ENCODE results near the gene CTF1.

The CTF1 gene

DNA sequence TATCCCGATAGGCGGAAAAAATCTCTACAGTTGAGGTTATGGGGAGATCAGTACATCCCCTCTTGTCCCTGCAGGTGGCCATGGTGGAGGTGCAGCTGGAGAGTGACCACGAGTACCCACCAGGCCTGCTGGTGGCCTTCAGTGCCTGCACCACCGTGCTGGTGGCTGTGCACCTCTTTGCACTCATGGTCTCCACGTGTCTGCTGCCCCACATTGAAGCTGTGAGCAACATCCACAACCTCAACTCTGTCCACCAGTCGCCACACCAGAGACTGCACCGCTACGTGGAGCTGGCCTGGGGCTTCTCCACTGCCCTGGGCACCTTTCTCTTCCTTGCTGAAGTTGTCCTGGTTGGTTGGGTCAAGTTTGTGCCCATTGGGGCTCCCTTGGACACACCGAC is 56.7 kb downstream of the CTF1 start:
- in situ Hi-C loops (cut with MboI; ENCODE audit: low sequenced_read_pairs) = loop anchor here (25.0 kb wide), 1 partner anchor 759 kb away; a partner anchor contains a TSS
- DNase-seq (ENCODE audit: low spot score in 2 of 2) = no peak
- Histone ChIP-seq H3K9me3 (no peaks in the 10 kb centered on the region), H3K4me1 (peaks cover 14% of the 10 kb centered on the region), H3K36me3 (replicated peaks) (no peaks in the 10 kb centered on the region), H3K27me3 (ENCODE audit: low read depth) (no peaks in the 10 kb centered on the region), H3K4me3 (no peak overlapping the region)
